Osteocyte (in vitro differentiated cells): ENCODE results near the gene CTRB1. TPM values are rescaled to one million over a fixed set of nuclear protein-coding genes. Genes with fewer than 3 reads are reported as not detected.

ENCODE experiments used
- DNase-seq: peaks from one replicate; pipeline ENCODE4 v3.0.0; 2021; ENCODE audit warnings: mixed read lengths; ENCODE audit not compliant: unreplicated experiment; ENCODE audit errors: extremely low spot score
- H3K27ac Mint-ChIP-seq: one replicate; pipeline ENCODE4 v1.8.0; 2021; ENCODE audit warnings: mild to moderate bottlenecking, mixed read lengths; ENCODE audit not compliant: unreplicated experiment
- H3K27me3 Mint-ChIP-seq: one replicate; pipeline ENCODE4 v1.8.0; 2021; ENCODE audit warnings: mixed read lengths; ENCODE audit not compliant: unreplicated experiment
- H3K36me3 Mint-ChIP-seq: one replicate; pipeline ENCODE4 v1.8.0; 2021; ENCODE audit warnings: mixed read lengths; ENCODE audit not compliant: unreplicated experiment
- H3K4me1 Mint-ChIP-seq: one replicate; pipeline ENCODE4 v1.8.0; 2021; ENCODE audit warnings: mixed read lengths; ENCODE audit not compliant: unreplicated experiment
- H3K4me3 Mint-ChIP-seq: one replicate; pipeline ENCODE4 v1.8.0; 2021; ENCODE audit warnings: mild to moderate bottlenecking, moderate library complexity, mixed read lengths; ENCODE audit not compliant: unreplicated experiment
- H3K9me3 Mint-ChIP-seq: one replicate; pipeline ENCODE4 v1.8.0; 2021; ENCODE audit warnings: mixed read lengths; ENCODE audit not compliant: unreplicated experiment
- CTCF ChIP-seq: fragments of 200-600 bp; sonication (generic); IDR thresholded peaks from 2 replicates; pipeline ENCODE4 v1.5.0; 2021; ENCODE audit warnings: antibody characterized with exemption, mild to moderate bottlenecking, moderate library complexity
- total RNA-seq: library from RNA; stranded (reverse); gene quantifications from 2 replicates; pipeline ENCODE4 v1.2.1, GENCODE V29; 2021

CTRB1 gene
- total RNA-seq, 1 donor from 2014 or later = not detected

GRCh38 chr16:75243667-75244224, 25.0 kb downstream of the CTRB1 start:
- TF ChIP-seq CTCF = no peak
- Mint-ChIP-seq H3K27ac (peak overlapping the region; percentile 98), H3K36me3 (peaks cover 19% of the 10 kb centered on the region), H3K9me3 (no peaks in the 10 kb centered on the region), H3K4me3 (peak overlapping the region; percentile 65), H3K27me3 (no peaks in the 10 kb centered on the region), H3K4me1 (peaks cover 90% of the 10 kb centered on the region)
- no peak for DNase-seq

DNA sequence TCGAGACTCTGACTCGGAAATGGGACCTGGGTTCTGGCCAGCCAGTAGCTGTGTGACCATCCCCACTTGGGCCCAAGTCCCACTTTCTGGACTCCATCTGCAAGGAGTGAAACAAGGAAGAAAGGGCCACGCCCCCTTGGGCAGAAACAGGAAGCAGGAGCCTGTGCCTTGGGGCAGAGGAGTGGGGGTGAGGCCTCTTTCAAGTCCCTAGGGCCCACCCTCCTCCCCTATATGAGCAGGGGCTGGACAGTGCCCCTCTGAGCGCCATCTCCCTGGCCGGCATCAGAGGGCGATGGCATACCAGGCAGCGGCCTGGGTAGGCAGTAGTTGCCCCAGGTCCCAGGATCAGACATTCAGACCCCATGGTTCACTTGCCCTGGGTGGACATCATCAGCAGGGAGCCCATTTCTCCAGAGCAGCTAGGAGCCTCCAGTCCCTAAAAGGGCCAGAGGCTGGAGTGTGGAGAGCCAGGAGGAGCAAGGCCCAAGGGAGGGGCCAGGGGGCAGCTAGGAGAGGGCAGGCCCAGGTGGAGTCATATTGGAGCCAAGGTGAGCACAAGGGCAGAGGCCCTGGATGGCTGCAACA, 25.5 kb downstream of the CTRB1 start:
- Mint-ChIP-seq H3K27me3 (no peaks in the 10 kb centered on the region), H3K9me3 (no peaks in the 10 kb centered on the region), H3K4me3 (peak overlapping the region; percentile 65), H3K27ac (peak overlapping the region; percentile 98), H3K36me3 (peaks cover 19% of the 10 kb centered on the region), H3K4me1 (peaks cover 90% of the 10 kb centered on the region)
- no peak for DNase-seq
- TF ChIP-seq CTCF = peak; percentile 27

DNA sequence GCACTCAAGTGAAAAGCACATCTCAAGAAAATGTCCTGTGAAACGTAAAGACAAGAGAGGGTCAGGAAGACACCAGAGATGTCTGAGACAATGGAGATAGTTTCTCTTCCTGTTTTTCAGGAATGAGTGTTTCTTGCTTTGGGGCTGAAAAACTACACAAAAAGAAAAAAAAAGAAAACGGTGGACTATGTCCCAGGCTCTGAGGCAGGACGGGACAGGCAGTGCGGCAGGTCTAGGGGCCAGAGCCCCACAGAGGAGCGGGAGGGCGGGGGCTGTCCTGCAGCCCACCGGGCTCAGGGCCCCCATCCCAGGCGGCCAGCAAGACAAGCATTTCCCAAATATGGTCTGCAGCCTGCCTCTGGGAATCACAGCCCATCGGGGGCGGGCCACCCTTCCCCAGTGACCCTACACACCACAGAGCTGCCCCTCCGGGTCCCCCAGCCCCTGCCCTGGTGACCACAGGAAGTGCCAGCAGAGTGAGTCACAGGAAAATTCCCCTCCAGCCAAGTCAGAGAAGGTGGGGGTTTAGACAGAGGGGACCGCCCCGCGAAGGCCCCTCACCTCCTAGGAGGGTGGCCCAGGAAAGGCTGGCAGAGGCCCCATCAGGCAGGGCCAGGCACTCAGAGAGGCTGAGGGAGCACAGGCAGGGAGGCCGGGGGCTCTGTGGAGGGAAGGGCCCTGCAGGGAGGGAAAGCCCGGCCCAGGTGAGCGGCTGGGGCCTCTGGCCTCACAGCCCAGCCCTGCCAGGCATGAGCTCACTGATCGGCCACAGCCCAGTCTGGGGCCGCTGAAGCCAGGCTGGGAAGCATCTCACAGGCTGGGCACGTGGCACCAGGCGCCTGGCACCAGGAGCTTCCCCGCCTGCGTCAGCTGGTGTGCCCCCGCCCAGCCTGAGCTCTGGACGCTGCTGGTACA, 26.3 kb downstream of the CTRB1 start:
- H3K36me3 Mint-ChIP-seq = peaks cover 15% of the 10 kb centered on the region
- peak overlapping the region; percentile 65 for H3K4me3 Mint-ChIP-seq
- no peaks in the 10 kb centered on the region for H3K9me3 Mint-ChIP-seq
- TF ChIP-seq CTCF = no peak
- peak overlapping the region; percentile 98 for H3K27ac Mint-ChIP-seq
- H3K4me1 Mint-ChIP-seq = peaks cover 93% of the 10 kb centered on the region
- no peaks in the 10 kb centered on the region for H3K27me3 Mint-ChIP-seq
- DNase-seq = peak; percentile 97

DNA sequence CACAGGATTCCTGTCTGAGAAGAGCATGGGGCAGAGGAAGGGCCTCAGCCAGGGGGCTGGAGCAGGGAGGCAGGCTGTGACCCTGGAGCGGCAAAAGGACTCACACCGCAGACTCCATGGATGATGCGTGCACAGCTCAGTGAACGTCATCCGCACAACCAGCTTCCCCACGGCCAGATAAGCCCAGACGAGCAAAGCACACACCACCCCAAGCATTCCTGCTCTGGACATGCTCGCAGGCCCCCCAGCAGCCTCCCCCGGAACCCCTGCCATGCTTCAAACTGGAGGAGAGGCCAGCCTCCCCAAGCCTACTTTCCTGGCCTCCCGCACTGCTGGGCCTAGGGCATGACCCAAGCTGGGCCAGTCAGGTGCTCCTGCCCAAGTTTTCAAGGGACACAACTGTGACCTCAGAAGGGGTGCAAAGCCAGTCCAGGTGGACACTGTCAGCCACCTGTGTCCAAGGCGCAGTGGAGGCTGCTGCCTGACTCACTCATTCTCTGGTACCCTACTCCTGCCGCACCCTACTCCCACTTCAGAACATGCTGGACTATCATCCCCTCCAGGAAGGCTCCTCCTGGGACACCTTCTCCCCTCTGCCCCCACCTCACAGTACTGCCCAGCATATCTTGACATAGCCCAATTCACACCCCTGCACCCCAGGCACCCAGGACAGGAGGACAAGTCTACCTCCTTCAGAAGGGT, 27.9 kb downstream of the CTRB1 start:
- no peak for TF ChIP-seq CTCF
- no peak for DNase-seq
- H3K27ac Mint-ChIP-seq = peak overlapping the region; percentile 98
- H3K27me3 Mint-ChIP-seq = no peaks in the 10 kb centered on the region
- peaks cover 82% of the 10 kb centered on the region for H3K4me1 Mint-ChIP-seq
- H3K36me3 Mint-ChIP-seq = peaks cover 9% of the 10 kb centered on the region
- H3K4me3 Mint-ChIP-seq = peak overlapping the region; percentile 23
- no peaks in the 10 kb centered on the region for H3K9me3 Mint-ChIP-seq
